Measurements from ENCODE around the gene PLAGL2. TPM values are rescaled to one million over a fixed set of nuclear protein-coding genes. Genes with fewer than 3 reads are reported as not detected.
"Not testable (repeated sequence)": the region's sequence is repeated elsewhere in the genome, so short reads cannot be mapped to it uniquely, and the experiment has no call there.

PLAGL2 gene
- total RNA-seq, 1 experiment from 2014 or later: 96.1 TPM

DNA sequence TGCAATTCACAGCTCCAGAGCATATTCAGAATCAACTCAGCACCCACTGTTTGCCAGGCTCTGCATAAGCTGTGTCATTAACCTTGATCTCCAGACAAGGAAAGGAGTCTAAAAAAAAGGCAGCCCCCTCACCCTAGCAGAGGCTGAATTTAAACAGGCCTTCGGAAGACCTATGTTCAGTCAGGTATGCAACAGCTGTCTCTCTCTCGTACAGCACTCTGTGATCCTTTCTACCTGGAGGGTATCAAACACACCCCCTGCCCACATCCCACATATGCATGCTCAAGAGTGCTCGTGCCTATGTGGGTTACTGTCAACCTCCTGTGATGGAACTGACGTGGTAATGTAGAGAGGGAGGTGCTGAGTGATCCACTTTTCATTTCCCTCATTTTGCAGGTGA is 8.5 kb downstream of the PLAGL2 start:
- Mint-ChIP-seq H3K36me3 (ENCODE audit: insufficient read depth, unreplicated experiment) (peaks cover 97% of the 10 kb centered on the region), H3K4me1 (ENCODE audit: low read depth, unreplicated experiment) (peaks cover 17% of the 10 kb centered on the region), H3K27me3 (ENCODE audit: insufficient read depth, unreplicated experiment) (no peaks in the 10 kb centered on the region), H3K9me3 (ENCODE audit: unreplicated experiment) (no peaks in the 10 kb centered on the region), H3K4me3 (ENCODE audit: unreplicated experiment) (no peak overlapping the region), H3K27ac (ENCODE audit: unreplicated experiment) (no peak overlapping the region)
- Histone ChIP-seq H3K4me3 (ENCODE audit: low read depth, low read length) (no peak overlapping the region), H3K27me3 (replicated peaks; ENCODE audit: control insufficient read depth, insufficient read depth, low read length) (no peaks in the 10 kb centered on the region), H3K36me3 (ENCODE audit: control insufficient read depth, insufficient read depth, low read length) (peaks cover 24% of the 10 kb centered on the region), H3K9me3 (no peaks in the 10 kb centered on the region), H3K4me1 (peaks cover 11% of the 10 kb centered on the region; the same call in 1 of the 2 replicates)
- TF ChIP-seq, protein P1, sequence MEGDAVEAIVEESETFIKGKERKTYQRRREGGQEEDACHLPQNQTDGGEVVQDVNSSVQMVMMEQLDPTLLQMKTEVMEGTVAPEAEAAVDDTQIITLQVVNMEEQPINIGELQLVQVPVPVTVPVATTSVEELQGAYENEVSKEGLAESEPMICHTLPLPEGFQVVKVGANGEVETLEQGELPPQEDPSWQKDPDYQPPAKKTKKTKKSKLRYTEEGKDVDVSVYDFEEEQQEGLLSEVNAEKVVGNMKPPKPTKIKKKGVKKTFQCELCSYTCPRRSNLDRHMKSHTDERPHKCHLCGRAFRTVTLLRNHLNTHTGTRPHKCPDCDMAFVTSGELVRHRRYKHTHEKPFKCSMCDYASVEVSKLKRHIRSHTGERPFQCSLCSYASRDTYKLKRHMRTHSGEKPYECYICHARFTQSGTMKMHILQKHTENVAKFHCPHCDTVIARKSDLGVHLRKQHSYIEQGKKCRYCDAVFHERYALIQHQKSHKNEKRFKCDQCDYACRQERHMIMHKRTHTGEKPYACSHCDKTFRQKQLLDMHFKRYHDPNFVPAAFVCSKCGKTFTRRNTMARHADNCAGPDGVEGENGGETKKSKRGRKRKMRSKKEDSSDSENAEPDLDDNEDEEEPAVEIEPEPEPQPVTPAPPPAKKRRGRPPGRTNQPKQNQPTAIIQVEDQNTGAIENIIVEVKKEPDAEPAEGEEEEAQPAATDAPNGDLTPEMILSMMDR (IDR thresholded peaks at IDR 0.05; ENCODE audit: insufficient read depth in 1 of 2, low read depth in 1 of 2, low read length in 1 of 2, severe bottlenecking in 1 of 2, unreplicated experiment in 1 of 2): no peak
- ChIA-PET POLR2A (interaction anchor here (1.5 kb wide), 1 partner anchor 28 kb away, joined by 3 read pairs; no protein-coding TSS in a partner anchor), CTCF (no interaction called here)
- intact Hi-C loops (cut with micrococcal nuclease; ENCODE audit: unreplicated experiment): no loop called here
- no TSS peak for BruUV-seq (replicated peaks)
- no peak for DNase-seq

DNA sequence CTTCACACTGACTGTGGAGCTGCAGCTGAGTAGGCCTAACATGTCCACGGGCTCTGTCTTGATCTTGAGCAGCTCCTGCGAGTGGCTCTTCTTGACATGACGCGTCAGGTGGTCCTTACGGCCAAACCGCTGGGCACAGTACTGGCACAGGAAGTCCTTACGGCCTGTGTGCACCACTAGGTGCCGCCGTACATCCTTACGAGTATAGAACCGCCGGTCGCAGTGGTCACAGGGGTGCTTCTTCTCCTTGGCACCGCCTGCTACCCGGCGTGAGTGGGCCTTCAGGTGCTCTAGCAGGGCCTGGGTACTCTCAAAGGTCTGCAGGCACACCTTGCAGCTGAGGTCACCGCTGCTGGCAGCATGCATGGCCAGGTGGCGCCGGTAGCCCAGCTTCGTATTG is 10.4 kb downstream of the PLAGL2 start:
- DNase-seq; POLR2A ChIA-PET; H3K4me1 Mint-ChIP-seq (ENCODE audit: low read depth, unreplicated experiment); H3K4me3 Mint-ChIP-seq (ENCODE audit: unreplicated experiment); H3K9me3 Mint-ChIP-seq (ENCODE audit: unreplicated experiment); H3K4me3 ChIP-seq (ENCODE audit: low read depth, low read length); CTCF ChIA-PET; H3K27ac Mint-ChIP-seq (ENCODE audit: unreplicated experiment); BruUV-seq (replicated peaks); H3K4me1 ChIP-seq; H3K9me3 ChIP-seq; H3K27me3 Mint-ChIP-seq (ENCODE audit: insufficient read depth, unreplicated experiment); intact Hi-C loops (cut with micrococcal nuclease; ENCODE audit: unreplicated experiment); H3K27me3 ChIP-seq (replicated peaks; ENCODE audit: control insufficient read depth, insufficient read depth, low read length): not testable (repeated sequence)
- peaks cover 98% of the 10 kb centered on the region for H3K36me3 Mint-ChIP-seq (ENCODE audit: insufficient read depth, unreplicated experiment)
- TF ChIP-seq, protein P1 (IDR thresholded peaks at IDR 0.05; ENCODE audit: insufficient read depth in 1 of 2, low read depth in 1 of 2, low read length in 1 of 2, severe bottlenecking in 1 of 2, unreplicated experiment in 1 of 2): peak; percentile 8 to 10
- peaks cover 26% of the 10 kb centered on the region for H3K36me3 ChIP-seq (ENCODE audit: control insufficient read depth, insufficient read depth, low read length)

DNA sequence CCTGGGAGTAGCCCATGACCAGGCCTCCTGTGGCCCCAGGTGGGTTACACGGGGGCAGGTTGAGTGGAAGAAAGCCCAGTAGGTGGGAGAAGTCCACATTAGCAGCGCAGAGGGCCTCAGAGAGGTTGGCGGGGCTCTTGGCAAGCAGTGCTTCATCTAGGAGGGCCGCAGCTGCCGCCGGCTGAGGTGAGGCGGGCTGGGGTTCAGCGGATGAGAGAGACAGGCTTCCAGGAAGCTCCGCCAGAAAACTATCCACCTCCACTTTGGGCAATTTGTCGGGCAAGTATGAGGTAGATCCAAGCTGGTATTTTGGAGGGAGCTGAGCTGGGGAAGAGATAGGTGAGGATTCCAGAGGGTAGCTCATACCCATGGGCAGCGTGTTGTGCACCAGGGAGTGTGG is 10.9 kb downstream of the PLAGL2 start:
- H3K9me3 Mint-ChIP-seq (ENCODE audit: unreplicated experiment); H3K27ac Mint-ChIP-seq (ENCODE audit: unreplicated experiment); H3K27me3 ChIP-seq (replicated peaks; ENCODE audit: control insufficient read depth, insufficient read depth, low read length); intact Hi-C loops (cut with micrococcal nuclease; ENCODE audit: unreplicated experiment); H3K27me3 Mint-ChIP-seq (ENCODE audit: insufficient read depth, unreplicated experiment); H3K9me3 ChIP-seq; H3K4me1 Mint-ChIP-seq (ENCODE audit: low read depth, unreplicated experiment); H3K4me3 ChIP-seq (ENCODE audit: low read depth, low read length); H3K4me1 ChIP-seq; POLR2A ChIA-PET; H3K4me3 Mint-ChIP-seq (ENCODE audit: unreplicated experiment); BruUV-seq (replicated peaks); CTCF ChIA-PET; DNase-seq: not testable (repeated sequence)
- peaks cover 23% of the 10 kb centered on the region for H3K36me3 ChIP-seq (ENCODE audit: control insufficient read depth, insufficient read depth, low read length)
- H3K36me3 Mint-ChIP-seq (ENCODE audit: insufficient read depth, unreplicated experiment): peaks cover 98% of the 10 kb centered on the region

DNA sequence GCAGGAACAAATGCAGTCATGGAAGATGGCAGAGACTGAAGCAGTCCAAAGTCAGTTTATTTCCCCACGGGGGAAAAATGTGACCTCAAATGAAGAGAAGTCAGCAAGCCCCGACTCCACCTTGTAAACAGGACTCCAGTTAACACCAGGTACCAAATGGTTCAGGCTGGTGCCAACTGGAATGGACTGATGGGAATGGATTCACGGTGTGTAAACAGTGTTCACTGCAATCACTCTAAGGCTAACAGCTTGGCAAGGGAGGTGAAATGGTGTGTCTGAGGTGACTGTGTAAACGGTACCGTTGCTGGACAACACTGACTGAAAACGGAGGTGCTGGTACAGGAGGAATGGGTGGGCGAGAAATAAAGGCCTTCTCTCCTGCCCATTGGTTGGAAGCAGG is 12.0 kb downstream of the PLAGL2 start:
- DNase-seq: no peak
- no TSS peak for BruUV-seq (replicated peaks)
- CTCF ChIA-PET: no interaction called here
- intact Hi-C loops (cut with micrococcal nuclease; ENCODE audit: unreplicated experiment): no loop called here
- Mint-ChIP-seq H3K27me3 (ENCODE audit: insufficient read depth, unreplicated experiment) (no peaks in the 10 kb centered on the region), H3K4me3 (ENCODE audit: unreplicated experiment) (no peak overlapping the region), H3K36me3 (ENCODE audit: insufficient read depth, unreplicated experiment) (peaks cover 96% of the 10 kb centered on the region), H3K4me1 (ENCODE audit: low read depth, unreplicated experiment) (no peaks in the 10 kb centered on the region), H3K9me3 (ENCODE audit: unreplicated experiment) (no peaks in the 10 kb centered on the region), H3K27ac (ENCODE audit: unreplicated experiment) (no peak overlapping the region)
- TF ChIP-seq, protein P1 (IDR thresholded peaks at IDR 0.05; ENCODE audit: insufficient read depth in 1 of 2, low read depth in 1 of 2, low read length in 1 of 2, severe bottlenecking in 1 of 2, unreplicated experiment in 1 of 2): no peak
- H3K4me3 ChIP-seq (ENCODE audit: low read depth, low read length): no peak overlapping the region
- POLR2A ChIA-PET: no interaction called here
- no peaks in the 10 kb centered on the region for H3K27me3 ChIP-seq (replicated peaks; ENCODE audit: control insufficient read depth, insufficient read depth, low read length)
- no peaks in the 10 kb centered on the region for H3K9me3 ChIP-seq
- peaks cover 20% of the 10 kb centered on the region for H3K36me3 ChIP-seq (ENCODE audit: control insufficient read depth, insufficient read depth, low read length)
- no peaks in the 10 kb centered on the region; the same call in 1 of the 2 replicates for H3K4me1 ChIP-seq
